Astrocyte of the cerebellum (primary cell): ENCODE results near the gene GPD2.

ENCODE experiments used
- DNase-seq: peaks from one replicate; pipeline ENCODE4 v3.0.0-alpha.2; 2011; ENCODE audit warnings: low read depth
- H3K4me3 ChIP-seq: 2 replicates; pipeline ENCODE4 v1.5.1; 2011; ENCODE audit warnings: mild to moderate bottlenecking, low read depth, low read length, moderate library complexity
- in situ Hi-C: cut with HindIII; loops from 2 replicates; pipeline ENCODE4 v1.10.0; 2017; ENCODE audit warnings: low sequenced_read_pairs
- TF ChIP-seq, protein P1 (sequence below): IDR thresholded peaks from 2 replicates; pipeline ENCODE4 v1.5.1; 2012; ENCODE audit warnings: low read length, low read depth, moderate library complexity, mild to moderate bottlenecking; ENCODE audit errors: missing control alignments

The GPD2 gene

DNA sequence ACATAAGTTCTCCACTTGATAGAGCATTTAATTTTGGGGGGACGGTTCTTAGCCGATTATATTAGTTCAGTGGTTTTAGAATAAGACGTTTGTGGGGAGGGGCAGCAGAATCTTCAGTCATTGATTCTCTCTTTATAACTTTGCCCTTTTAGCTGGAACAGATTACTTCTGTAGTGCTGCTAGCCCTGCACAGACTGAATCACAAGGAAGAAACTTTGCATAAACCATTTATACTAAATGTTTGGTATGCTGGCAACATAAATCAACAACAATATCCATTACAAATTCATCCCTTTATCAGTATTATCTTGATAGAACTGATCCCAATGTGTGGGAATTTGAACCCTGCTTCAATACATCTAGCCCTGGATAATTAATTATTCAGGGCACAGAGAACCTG is 112.2 kb downstream of the GPD2 start:
- no peak for DNase-seq
- TF ChIP-seq, protein P1, sequence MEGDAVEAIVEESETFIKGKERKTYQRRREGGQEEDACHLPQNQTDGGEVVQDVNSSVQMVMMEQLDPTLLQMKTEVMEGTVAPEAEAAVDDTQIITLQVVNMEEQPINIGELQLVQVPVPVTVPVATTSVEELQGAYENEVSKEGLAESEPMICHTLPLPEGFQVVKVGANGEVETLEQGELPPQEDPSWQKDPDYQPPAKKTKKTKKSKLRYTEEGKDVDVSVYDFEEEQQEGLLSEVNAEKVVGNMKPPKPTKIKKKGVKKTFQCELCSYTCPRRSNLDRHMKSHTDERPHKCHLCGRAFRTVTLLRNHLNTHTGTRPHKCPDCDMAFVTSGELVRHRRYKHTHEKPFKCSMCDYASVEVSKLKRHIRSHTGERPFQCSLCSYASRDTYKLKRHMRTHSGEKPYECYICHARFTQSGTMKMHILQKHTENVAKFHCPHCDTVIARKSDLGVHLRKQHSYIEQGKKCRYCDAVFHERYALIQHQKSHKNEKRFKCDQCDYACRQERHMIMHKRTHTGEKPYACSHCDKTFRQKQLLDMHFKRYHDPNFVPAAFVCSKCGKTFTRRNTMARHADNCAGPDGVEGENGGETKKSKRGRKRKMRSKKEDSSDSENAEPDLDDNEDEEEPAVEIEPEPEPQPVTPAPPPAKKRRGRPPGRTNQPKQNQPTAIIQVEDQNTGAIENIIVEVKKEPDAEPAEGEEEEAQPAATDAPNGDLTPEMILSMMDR: no peak
- in situ Hi-C loops: no loop called here
- H3K4me3 ChIP-seq: no peak overlapping the region

DNA sequence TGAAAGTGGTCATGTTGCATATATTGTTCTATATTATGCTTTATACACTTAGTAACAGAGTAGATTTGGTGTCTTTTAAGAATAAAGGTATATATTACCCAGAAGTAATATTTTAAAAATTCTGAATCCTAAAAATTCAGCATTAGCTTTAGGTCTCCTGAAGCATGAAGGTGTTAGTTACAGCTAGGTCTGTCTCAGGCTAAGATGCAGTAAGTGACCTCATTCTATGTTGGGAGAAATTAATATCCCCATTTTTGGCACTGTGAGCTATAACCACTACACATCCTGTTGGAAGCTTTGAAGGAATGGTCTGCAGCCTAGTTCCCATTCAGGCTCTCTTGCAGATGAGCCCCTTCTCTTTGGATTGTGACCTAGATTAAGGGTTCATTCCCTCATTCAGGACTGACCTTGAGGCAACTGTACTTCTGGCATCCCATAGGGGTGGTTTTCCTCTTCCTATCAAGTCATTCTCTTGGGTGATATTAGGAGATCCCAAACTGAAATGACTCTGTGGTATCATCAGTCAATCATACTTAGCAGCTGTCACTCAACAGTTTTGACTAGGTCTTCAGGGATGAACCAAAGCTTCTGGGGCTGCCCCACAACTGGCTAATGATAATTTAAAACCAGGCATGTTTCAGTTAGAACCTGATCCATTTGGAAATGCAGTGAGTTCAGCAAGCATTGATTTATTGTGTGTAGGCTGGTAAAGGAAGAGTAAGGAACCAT is 117.7 kb downstream of the GPD2 start:
- H3K4me3 ChIP-seq: no peak overlapping the region
- no peak for DNase-seq
- TF ChIP-seq, protein P1: no peak
- in situ Hi-C loops: no loop called here

DNA sequence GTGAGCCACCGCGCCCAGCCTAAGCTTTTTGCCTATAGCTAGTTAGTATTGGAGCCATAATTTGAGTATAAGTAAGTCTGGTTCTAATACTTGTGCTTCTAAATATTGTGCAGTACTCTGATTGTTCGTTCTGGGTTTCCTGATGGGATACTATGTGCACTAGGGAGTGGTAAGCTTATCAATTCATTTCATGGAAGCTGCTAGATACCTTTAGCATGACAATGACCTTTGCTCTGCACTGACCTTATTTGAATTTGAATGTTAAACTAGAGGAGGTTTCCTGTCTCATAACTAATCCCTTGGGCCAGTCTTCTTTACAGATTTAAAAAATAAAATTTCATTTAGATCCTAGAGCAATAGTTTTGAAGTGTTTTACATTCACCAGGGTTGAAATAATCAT is 125.1 kb downstream of the GPD2 start:
- DNase-seq: no peak
- TF ChIP-seq, protein P1: no peak
- no peak overlapping the region for H3K4me3 ChIP-seq
- in situ Hi-C loops: no loop called here

DNA sequence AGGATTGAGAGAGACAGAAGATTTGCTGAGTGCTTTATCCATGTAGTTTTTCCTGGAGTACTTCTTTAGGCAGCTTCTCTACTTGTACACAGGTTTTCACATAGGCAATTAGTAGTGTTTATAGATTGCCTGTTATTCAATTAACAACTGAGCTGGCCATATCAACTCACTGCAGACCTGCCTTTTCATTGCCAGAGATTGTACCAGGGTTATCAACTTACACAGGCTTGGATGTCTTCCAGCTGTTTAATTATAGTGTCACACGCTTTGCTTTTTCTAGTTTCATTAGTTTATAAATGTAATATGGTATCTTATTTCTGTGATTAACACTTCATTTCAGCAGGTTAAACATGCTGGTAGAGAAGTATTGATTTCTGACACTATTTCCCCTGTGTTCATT is 125.9 kb downstream of the GPD2 start:
- no peak overlapping the region for H3K4me3 ChIP-seq
- no peak for DNase-seq
- in situ Hi-C loops: no loop called here
- TF ChIP-seq, protein P1: no peak

DNA sequence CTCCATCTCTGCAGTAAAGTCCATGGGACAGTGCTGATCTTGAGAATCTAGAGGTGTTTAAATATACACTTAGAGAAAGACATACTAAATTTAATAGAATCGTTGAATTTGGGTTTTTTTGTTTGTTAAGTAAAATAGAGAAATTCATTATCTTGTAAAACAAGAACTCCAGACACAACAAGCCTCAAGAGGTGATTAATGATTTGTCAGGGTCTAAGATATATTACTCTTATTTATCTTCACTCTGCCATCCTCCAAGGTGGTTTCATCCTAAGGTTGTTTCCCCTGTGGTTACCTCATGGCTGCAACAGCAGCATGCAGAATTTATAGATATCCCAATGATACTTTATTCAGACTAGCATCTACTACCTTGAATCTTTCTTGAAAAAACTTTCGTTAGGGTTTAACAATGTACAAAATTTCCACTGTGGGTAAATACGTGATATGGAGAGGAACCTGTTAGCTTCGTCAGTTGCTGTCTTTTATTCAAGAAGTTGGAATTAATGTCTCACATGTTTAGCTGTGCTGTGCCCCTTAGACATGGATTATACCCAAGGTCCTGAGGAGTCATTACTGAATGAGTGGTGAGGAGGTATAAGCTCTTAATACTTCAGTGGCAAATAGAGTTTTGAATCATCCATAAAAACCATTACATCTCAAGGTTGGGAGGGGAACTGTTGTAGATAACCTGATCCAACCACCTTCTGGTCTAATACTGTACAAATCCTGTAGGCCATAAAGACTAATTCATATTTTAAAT is 128.0 kb downstream of the GPD2 start:
- in situ Hi-C loops: no loop called here
- H3K4me3 ChIP-seq: no peak overlapping the region
- DNase-seq: no peak
- TF ChIP-seq, protein P1: no peak

DNA sequence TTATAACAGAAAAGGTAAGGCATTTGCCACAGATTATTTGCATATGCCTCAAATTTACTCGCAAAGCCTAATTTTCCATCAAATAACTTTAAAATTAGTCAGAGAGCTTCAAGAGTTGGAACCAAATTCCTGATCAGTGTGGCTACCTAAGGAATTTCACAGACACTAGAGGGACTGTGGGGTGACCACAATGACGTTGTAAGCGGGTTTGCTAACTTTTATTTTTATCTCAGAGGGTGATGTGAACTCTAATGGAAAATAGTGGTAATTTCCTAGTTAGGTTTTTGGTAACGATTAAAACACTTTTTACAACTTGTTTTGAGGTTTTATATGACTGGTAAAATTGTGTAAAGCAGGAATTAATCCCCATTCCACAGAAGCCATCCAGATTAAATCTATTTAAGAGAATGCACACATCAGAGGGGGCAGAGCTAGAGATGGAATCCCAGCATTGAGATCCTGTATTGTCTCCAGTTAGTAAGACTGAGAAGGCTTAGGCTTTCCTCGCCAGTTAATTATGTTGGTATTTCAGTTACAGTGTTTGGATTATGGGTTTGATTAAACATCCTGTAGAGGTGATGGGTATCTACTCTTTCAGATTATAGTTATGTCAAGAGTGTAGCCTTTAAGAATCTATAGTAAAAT is 129.0 kb downstream of the GPD2 start:
- H3K4me3 ChIP-seq: no peak overlapping the region
- in situ Hi-C loops: no loop called here
- DNase-seq: peak; percentile 98
- TF ChIP-seq, protein P1: no peak
